Measurements from ENCODE around the gene RUBCN.
"Not testable (repeated sequence)": the region's sequence is repeated elsewhere in the genome, so short reads cannot be mapped to it uniquely, and the experiment has no call there.

Gene RUBCN

DNA sequence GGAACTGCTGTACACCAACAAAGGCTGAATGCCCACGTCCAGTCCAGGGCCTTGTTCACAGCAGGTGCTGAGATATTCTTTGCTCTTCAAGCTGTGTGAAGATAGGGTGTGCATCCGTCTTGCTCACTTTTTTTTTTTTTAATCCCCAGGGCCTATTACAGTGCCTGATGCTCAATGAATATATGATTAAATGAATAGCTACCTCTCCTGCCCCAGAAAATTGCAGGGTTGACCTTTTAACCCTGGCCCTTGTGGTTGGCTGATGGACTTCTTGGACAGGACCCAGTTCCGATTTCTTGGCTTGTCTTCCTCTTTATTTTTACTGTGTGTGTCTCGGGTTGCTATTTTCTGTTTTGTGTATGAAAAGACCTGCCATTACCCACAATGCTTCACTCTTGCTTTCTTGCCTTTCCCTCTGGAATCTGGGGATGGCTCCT, 10.1 kb upstream of the RUBCN start:
- H3K27ac Mint-ChIP-seq = no peak overlapping the region
- no peaks in the 10 kb centered on the region for H3K27me3 Mint-ChIP-seq
- no peaks in the 10 kb centered on the region for H3K9me3 Mint-ChIP-seq
- H3K4me3 Mint-ChIP-seq = no peak overlapping the region
- H3K36me3 Mint-ChIP-seq = peaks cover 3% of the 10 kb centered on the region
- peaks cover 27% of the 10 kb centered on the region for H3K4me1 Mint-ChIP-seq

DNA sequence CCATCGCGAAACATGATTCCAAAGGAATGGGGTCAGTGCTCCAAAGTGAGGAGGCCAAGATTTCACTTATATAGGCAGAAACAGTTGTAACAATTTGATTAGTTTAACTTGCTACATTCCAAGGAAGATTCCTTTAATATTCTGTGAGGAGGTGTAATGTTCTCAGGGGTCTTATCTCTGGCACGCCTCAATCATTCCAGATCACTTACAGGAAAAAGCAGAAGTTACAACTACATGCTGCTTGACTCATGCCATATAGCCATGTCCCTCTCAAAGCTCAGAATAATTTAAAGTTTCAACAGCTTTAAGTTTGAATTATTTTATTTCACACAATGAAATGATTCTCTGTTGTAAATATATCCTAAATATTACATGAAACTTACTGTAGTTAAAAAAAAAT, 9.5 kb upstream of the RUBCN start:
- Mint-ChIP-seq H3K27me3 (no peaks in the 10 kb centered on the region), H3K36me3 (peaks cover 3% of the 10 kb centered on the region), H3K27ac (no peak overlapping the region), H3K4me1 (peaks cover 24% of the 10 kb centered on the region), H3K9me3 (no peaks in the 10 kb centered on the region), H3K4me3 (no peak overlapping the region)

DNA sequence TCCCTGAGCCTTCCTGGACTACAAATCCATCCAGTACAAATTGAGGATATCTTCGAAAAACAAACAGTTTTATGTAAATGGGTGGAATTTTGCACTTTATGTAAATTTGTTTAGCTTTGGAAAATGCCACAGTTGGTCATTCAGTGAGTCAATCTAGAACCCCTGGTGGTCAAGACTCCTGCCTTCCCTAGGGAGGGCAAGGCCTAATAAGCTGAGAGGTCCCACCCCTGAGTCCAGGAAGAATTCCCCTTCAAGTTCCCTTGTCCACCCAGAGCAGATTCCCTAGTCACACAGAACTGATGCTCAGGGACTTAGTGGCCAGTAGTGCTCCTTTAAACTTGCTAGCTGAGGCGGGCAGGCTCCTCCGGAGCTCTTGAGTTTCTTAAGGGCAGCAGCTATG, 6.1 kb upstream of the RUBCN start:
- Mint-ChIP-seq H3K27me3 (no peaks in the 10 kb centered on the region), H3K36me3 (peaks cover 3% of the 10 kb centered on the region), H3K4me1 (peaks cover 7% of the 10 kb centered on the region), H3K27ac (no peak overlapping the region), H3K9me3 (no peaks in the 10 kb centered on the region), H3K4me3 (no peak overlapping the region)

DNA sequence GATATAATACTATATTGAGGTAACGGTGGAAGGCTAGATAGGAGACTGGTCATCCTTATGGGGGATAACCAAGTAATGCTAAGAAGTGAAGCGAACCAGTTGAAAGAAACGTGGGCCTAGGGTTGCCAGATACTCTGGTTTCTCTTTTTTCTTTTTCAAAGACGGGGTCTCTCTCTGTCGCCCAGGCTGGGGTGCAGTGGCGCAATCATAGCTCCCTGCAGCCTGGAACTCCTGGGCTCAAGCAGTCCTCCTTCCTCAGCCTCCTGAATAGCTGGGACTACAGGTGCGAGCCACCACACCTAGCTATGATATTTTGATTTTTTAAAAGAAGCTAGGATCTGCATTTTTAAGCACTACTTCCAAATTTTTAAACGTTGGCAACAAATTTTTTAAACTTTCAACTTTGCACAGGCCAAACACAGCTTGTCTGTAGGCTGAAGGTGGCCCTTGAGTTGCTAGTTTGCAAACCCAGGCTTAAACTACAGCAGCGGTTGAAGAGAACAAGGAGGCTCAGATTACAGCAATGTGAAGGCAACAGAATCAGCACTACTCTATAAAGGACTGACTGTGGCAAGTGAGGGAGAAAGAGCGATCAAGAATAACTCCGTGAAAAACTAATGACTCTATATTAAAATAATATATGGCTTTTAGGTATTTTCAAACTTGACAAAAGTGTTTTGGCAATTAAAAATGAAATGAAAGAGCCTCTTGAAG, 1.2 kb upstream of the RUBCN start:
- Mint-ChIP-seq H3K27ac (peak overlapping the region; percentile 80), H3K4me3 (peak overlapping the region; percentile 97), H3K36me3 (no peaks in the 10 kb centered on the region), H3K4me1 (peaks cover 31% of the 10 kb centered on the region), H3K27me3 (no peaks in the 10 kb centered on the region), H3K9me3 (no peaks in the 10 kb centered on the region)

DNA sequence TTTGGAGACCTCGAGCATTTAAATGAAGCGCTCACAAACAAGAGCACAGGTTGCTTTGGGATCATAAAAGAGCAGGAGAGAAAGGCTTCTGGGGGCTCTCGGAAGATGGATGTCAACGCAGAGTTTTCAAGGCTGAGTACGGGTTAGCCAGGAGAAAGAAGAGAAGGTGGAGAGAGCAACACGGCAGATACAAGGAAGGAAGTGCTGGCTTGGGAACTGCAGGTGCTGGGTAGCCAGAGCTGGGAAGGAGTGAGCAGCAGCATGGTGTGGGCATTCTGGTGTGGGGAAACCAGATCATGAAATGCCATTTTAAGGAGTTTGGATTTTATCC, 580 bp upstream of the RUBCN start:
- Mint-ChIP-seq H3K27ac (peak overlapping the region; percentile 80), H3K4me3 (peak overlapping the region; percentile 97), H3K36me3 (no peaks in the 10 kb centered on the region), H3K27me3 (no peaks in the 10 kb centered on the region), H3K9me3 (no peaks in the 10 kb centered on the region), H3K4me1 (peaks cover 31% of the 10 kb centered on the region)

DNA sequence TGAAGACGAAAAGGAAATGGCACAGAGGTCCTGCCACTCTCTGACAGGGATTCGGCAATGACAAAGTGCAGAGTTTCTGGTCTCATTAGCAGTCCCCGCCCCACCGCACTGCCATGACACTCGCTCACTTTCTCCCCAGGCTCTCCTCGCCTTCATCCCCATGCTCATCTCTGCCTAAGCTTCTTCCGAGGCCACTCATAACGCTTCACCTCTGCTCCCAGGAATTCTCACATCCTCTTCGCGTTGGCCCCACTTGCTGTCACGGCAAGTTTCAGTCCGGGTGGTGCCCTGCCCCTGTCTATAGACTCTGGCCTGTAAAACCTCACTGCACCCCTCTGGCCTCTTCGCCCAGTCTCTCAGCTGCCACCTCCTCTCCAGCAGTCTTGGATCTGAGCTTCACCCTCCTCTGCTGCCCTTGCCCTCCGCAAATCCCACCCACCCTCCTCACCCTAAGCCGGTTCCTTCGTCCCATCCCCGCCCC, 654 bp downstream of the RUBCN start:
- H3K9me3 Mint-ChIP-seq = no peaks in the 10 kb centered on the region
- H3K36me3 Mint-ChIP-seq = no peaks in the 10 kb centered on the region
- H3K27me3 Mint-ChIP-seq = no peaks in the 10 kb centered on the region
- H3K27ac Mint-ChIP-seq = peak overlapping the region; percentile 93
- peaks cover 35% of the 10 kb centered on the region for H3K4me1 Mint-ChIP-seq
- peak overlapping the region; percentile 97 for H3K4me3 Mint-ChIP-seq

DNA sequence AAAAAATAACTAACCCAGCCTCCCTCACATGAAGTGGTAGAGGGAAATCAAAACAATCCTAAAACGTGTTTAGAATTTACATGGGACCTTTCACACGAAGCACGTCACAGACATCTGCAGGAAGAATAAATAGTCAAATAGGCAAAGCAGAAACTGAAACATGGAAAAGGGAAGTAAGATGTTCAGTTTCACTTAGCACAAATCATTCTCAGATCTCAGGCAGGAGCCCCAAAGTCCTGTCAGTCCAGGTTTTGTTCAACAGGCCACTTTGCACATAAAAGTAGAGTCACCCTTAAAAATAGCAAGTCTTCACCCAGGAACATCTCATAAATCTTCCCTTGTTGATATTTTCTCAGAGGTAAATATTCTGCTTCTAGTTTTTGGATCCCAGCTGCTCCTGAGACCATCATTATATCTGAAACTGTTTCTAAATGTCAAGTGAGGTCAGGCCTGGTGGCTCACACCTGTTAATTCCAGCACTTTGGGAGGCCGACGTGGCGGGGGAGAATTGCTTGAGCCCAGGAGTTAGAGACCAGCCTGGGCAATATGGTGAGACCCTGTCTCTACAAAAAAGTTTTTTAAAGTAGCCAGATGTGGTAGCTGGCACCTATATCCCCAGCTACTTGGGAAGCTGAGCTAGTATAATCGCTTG, 1.9 kb downstream of the RUBCN start:
- H3K27me3 Mint-ChIP-seq = no peaks in the 10 kb centered on the region
- H3K36me3 Mint-ChIP-seq = peaks cover 2% of the 10 kb centered on the region
- H3K4me1 Mint-ChIP-seq = peaks cover 46% of the 10 kb centered on the region
- no peaks in the 10 kb centered on the region for H3K9me3 Mint-ChIP-seq
- no peak overlapping the region for H3K27ac Mint-ChIP-seq
- peak overlapping the region; percentile 65 for H3K4me3 Mint-ChIP-seq

DNA sequence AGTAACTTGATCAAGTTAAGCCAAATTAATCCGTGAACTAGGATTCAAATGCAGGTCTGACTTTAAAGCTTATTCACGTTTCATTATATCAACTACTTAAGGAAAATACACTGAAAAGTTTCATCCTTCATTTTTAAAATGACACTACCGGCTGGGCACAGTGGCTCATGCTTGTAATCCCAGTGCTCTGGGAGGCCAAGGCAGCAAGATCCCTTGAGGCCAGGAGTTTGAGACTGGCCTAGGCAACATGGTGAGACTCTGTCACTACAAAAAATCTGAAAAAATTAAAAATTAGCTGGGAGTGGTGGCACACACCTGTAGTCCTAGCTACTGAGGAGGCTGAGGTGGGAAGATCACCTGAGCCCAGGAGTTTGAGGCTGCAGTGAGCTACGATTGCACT, 3.7 kb downstream of the RUBCN start:
- Mint-ChIP-seq H3K9me3 (no peaks in the 10 kb centered on the region), H3K4me3 (no peak overlapping the region), H3K4me1 (peaks cover 50% of the 10 kb centered on the region), H3K27ac (no peak overlapping the region), H3K27me3 (no peaks in the 10 kb centered on the region), H3K36me3 (peaks cover 2% of the 10 kb centered on the region)

DNA sequence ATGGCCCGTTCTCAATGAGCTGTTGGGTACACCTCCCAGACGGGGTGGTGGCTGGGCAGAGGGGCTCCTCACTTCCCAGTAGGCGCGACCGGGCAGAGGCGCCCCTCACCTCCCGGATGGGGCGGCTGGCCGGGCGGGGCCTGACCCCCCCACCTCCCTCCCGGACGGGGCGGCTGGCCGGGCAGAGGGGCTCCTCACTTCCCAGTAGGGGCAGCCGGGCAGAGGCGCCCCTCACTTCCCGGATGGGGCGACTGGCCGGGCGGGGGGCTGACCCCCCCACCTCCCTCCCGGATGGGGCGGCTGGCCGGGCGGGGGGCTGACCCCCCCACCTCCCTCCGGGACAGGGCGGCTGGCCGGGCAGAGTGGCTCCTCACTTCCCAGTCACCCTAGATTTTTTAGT, 5.2 kb downstream of the RUBCN start:
- not testable (repeated sequence) for H3K27ac Mint-ChIP-seq, H3K4me3 Mint-ChIP-seq, H3K9me3 Mint-ChIP-seq, H3K27me3 Mint-ChIP-seq, H3K36me3 Mint-ChIP-seq
- peaks cover 46% of the 10 kb centered on the region for H3K4me1 Mint-ChIP-seq

DNA sequence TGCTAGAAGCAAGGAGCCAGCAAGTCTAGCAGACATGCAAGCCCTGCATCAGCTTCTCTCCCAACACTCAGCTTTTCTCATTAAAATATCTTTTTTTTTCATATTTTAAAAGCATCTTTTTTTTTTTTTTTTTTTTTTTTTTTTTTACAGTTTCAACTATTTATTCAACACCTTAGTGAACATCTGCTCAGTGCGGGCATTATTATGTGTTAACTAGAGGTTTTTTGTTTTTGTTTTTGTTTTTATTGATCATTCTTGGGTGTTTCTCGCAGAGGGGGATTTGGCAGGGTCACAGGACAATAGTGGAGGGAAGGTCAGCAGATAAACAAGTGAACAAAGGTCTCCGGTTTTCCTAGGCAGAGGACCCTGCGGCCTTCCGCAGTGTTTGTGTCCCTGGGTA, 5.9 kb downstream of the RUBCN start:
- not testable (repeated sequence) for H3K4me3 Mint-ChIP-seq, H3K36me3 Mint-ChIP-seq, H3K27me3 Mint-ChIP-seq, H3K9me3 Mint-ChIP-seq
- Mint-ChIP-seq H3K27ac (peak overlapping the region; percentile 84), H3K4me1 (peaks cover 43% of the 10 kb centered on the region)

DNA sequence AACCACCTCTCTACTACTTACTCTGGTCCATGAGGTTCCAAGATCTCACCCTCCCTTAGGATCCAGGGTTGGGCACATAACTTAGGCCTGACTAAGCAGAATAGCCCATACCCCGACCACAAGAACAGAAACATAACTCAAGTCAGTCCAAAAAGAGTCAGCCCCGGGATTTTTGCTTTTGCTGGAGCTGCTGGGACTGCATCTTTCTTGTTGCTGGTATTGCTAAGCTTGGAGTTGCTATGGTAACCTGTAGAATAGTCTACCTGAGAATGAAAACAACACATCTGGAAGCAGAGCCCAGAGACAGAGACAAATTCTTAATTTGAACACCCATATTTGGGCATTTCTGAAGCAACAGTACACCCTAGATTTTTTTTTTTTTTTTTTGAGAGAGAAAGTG, 6.5 kb downstream of the RUBCN start:
- no peaks in the 10 kb centered on the region for H3K27me3 Mint-ChIP-seq
- H3K9me3 Mint-ChIP-seq = no peaks in the 10 kb centered on the region
- no peak overlapping the region for H3K4me3 Mint-ChIP-seq
- H3K36me3 Mint-ChIP-seq = peaks cover 4% of the 10 kb centered on the region
- no peak overlapping the region for H3K27ac Mint-ChIP-seq
- peaks cover 41% of the 10 kb centered on the region for H3K4me1 Mint-ChIP-seq

DNA sequence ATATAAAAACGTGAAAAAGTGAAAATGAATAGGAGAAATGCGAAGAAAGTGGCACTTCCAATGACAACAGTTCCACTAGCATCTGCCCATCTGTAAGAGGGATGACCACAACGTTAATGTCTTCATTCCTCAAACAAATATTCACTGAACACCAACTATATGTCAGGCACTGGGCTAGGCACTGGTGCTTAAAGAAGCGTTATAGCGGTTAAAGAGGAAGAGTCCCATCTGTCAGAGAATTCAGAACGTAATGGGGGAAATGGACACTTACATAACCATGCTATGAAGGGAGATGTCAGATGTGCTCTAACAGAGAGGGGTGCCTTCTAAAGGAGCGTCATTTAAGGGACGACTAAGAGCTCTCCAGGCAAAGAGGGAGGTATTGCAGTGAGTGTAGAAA, 8.2 kb downstream of the RUBCN start:
- peaks cover 32% of the 10 kb centered on the region for H3K4me1 Mint-ChIP-seq
- no peak overlapping the region for H3K4me3 Mint-ChIP-seq
- H3K27ac Mint-ChIP-seq = no peak overlapping the region
- peaks cover 4% of the 10 kb centered on the region for H3K36me3 Mint-ChIP-seq
- no peaks in the 10 kb centered on the region for H3K27me3 Mint-ChIP-seq
- H3K9me3 Mint-ChIP-seq = no peaks in the 10 kb centered on the region

DNA sequence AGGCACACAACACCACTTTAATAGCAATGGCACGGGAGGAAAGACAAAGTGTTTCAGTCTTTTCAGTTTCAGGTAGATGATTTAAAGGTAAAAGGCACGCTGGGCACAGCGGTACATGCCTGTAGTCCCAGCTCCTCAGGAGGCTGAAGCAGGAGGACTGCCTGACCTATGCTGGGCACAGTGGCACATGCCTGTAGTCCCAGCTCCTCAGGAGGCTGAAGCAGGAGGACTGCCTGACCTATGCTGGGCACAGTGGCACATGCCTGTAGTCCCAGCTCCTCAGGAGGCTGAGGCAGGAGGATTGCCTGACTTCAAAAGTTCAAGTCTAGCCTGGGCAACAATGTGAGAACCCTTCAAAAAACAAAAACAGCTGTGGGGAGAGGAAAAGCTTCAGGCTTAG, 8.8 kb downstream of the RUBCN start:
- peaks cover 32% of the 10 kb centered on the region for H3K4me1 Mint-ChIP-seq

DNA sequence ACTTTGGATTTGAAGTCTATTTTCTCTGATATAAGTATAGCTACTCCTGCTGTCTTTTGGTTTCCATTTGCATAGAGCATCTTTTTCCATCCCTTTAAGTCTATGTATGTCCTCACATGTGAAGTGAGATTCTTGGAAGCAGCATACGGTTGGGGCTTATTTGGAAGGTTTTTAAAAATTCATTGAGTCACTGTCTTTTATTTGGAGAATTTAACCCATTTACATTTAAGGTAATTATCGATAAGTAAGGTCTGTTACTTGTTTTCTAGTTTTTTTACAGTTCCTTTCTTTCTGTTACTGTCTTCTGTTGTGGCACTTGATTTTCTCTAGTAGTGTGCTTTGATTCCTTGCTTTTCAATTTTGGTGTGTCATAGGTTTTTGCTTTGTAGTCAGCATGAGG, 14.0 kb downstream of the RUBCN start:
- Mint-ChIP-seq H3K4me3 (no peak overlapping the region), H3K9me3 (no peaks in the 10 kb centered on the region), H3K36me3 (peaks cover 10% of the 10 kb centered on the region), H3K27ac (no peak overlapping the region), H3K4me1 (peaks cover 12% of the 10 kb centered on the region), H3K27me3 (no peaks in the 10 kb centered on the region)

More for the DNA sequence above, 8.8 kb downstream of the RUBCN start:
- not testable (repeated sequence) for H3K9me3 Mint-ChIP-seq, H3K27me3 Mint-ChIP-seq, H3K36me3 Mint-ChIP-seq, H3K27ac Mint-ChIP-seq, H3K4me3 Mint-ChIP-seq

DNA sequence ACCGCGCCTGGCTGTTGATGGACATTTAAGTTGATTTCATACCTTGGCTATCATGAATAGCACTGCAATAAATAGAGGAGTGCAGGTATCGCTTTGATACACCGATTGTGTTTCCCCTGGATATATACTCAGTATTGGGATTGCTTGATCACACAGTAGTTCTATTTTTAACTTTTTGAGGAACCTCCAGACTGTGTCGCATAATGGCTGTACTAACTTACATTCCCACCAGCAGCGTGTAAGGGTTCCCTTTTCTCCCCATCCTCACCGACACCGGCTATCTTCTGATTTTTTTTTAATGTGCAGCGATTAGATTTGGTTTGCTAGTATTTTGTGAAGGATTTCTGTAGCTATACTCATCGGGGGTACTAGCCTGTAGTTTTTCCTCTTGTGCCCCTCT, 16.0 kb downstream of the RUBCN start:
- no peak overlapping the region for H3K27ac Mint-ChIP-seq
- H3K27me3 Mint-ChIP-seq = no peaks in the 10 kb centered on the region
- H3K4me1 Mint-ChIP-seq = peaks cover 9% of the 10 kb centered on the region
- H3K9me3 Mint-ChIP-seq = no peaks in the 10 kb centered on the region
- H3K36me3 Mint-ChIP-seq = peaks cover 11% of the 10 kb centered on the region
- H3K4me3 Mint-ChIP-seq = no peak overlapping the region

DNA sequence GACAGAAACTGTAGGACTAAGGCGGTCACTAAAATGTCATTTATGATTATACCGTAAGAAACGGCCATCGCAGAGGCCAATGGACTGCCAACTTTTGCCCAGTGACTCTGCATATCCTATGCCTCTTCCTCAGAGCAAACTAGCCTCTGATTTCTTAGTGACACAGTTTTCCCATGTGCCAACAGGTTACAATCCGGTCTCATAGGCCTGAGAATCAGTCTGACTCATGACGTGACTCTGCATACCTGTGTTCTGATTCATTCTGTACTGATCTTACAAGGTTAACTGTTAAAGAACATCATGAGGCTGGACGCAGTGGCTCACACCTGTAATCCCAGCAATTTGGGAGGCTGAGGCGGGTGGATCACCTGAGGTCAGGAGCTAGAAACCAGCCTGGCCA, 17.8 kb downstream of the RUBCN start:
- H3K4me3 Mint-ChIP-seq = no peak overlapping the region
- H3K27me3 Mint-ChIP-seq = no peaks in the 10 kb centered on the region
- H3K27ac Mint-ChIP-seq = no peak overlapping the region
- peaks cover 13% of the 10 kb centered on the region for H3K36me3 Mint-ChIP-seq
- H3K4me1 Mint-ChIP-seq = peaks cover 11% of the 10 kb centered on the region
- no peaks in the 10 kb centered on the region for H3K9me3 Mint-ChIP-seq

DNA sequence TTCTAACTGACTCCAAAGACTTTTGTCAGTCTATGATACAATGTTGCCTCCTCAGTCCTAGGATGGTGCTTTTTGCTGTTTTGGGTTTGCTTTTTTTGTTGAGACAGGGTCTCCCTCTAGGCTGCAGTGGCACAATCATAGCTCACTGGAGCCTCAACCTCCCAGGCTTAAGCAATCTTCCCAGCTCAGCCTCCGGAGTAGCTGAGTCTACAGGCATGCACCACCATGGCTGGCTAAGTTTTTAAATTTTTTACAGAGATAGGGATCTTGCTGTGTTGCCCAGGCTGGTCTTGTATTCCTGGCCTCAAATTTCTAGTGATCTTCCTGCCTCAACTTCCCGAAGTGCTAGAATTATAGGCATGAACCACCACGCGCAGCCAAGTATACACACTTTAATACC, 22.5 kb downstream of the RUBCN start:
- no peaks in the 10 kb centered on the region for H3K27me3 Mint-ChIP-seq
- no peak overlapping the region for H3K4me3 Mint-ChIP-seq
- H3K27ac Mint-ChIP-seq = peak overlapping the region; percentile 30
- peaks cover 30% of the 10 kb centered on the region for H3K4me1 Mint-ChIP-seq
- H3K9me3 Mint-ChIP-seq = no peaks in the 10 kb centered on the region
- peaks cover 12% of the 10 kb centered on the region for H3K36me3 Mint-ChIP-seq

Measured in activated naive CD4-positive, alpha-beta T cell treated with anti-CD3 and anti-CD28 coated beads, Interleukin-2, amount 50 U/mL, for 24 hours (primary cell).